Keratinocyte (primary cell): ENCODE measurements around the gene ACSM3. TPM values are rescaled to one million over a fixed set of nuclear protein-coding genes. Genes with fewer than 3 reads are reported as not detected.

Experiments used
- DNase-seq: peaks from one replicate; pipeline ENCODE4 v3.0.0-alpha.2; 2011; ENCODE audit warnings: low read depth, missing footprints, low spot score
- FAIRE-seq: peaks from 2 replicates; lab custom pipeline; 2011; peaks lifted over from hg19 to GRCh38; lab: Jason Lieb, UNC
- H2AFZ ChIP-seq: 2 replicates; pipeline ENCODE4 v1.6.0; 2012; ENCODE audit warnings: low read length, control low read depth, inconsistent platforms; ENCODE audit not compliant: control insufficient read depth
- H3K27ac ChIP-seq: 2 replicates; pipeline ENCODE4 v1.5.1; 2011; ENCODE audit warnings: low read length; ENCODE audit not compliant: control insufficient read depth, insufficient read depth
- H3K27me3 ChIP-seq: 3 replicates; pipeline ENCODE4 v1.6.0; 2011; ENCODE audit warnings: low read length; ENCODE audit not compliant: control insufficient read depth, insufficient read depth; ENCODE audit errors: extremely low read depth
- H3K36me3 ChIP-seq, 2 experiments: 2 replicates in 1 of 2; 3 replicates in 1 of 2; pipeline ENCODE4 v1.5.1; 2011; ENCODE audit warnings: low read length in 2 of 2, mild to moderate bottlenecking in 1 of 2; ENCODE audit not compliant: control insufficient read depth in 2 of 2, insufficient read depth in 2 of 2; ENCODE audit errors: extremely low read depth in 1 of 2
- H3K4me1 ChIP-seq: 3 replicates; pipeline ENCODE4 v1.5.1; 2011; ENCODE audit warnings: low read length; ENCODE audit not compliant: control insufficient read depth, insufficient read depth; ENCODE audit errors: extremely low read depth
- H3K4me2 ChIP-seq: 3 replicates; pipeline ENCODE4 v1.6.0; 2011; ENCODE audit warnings: low read depth, low read length; ENCODE audit not compliant: control insufficient read depth, insufficient read depth; ENCODE audit errors: extremely low read depth
- H3K4me3 ChIP-seq, 3 experiments: fragments of 200-600 bp in 1 of 3; sonication (generic) in 1 of 3; 2 replicates in 2 of 3; 3 replicates in 1 of 3; pipeline ENCODE4 v1.5.1; 2011 to 2016; ENCODE audit warnings: low read length in 3 of 3, mild to moderate bottlenecking in 3 of 3, control low read depth in 2 of 3, inconsistent platforms in 1 of 3, low read depth in 1 of 3, mixed read lengths in 1 of 3, mixed run types in 1 of 3, moderate library complexity in 1 of 3; ENCODE audit not compliant: control insufficient read depth in 2 of 3, insufficient read depth in 2 of 3; ENCODE audit errors: extremely low read depth in 1 of 3
- H3K79me2 ChIP-seq: 2 replicates; pipeline ENCODE4 v1.6.0; 2012; ENCODE audit warnings: low read length; ENCODE audit not compliant: control insufficient read depth, insufficient read depth
- H3K9ac ChIP-seq: 3 replicates; pipeline ENCODE4 v1.6.0; 2011; ENCODE audit warnings: low read length; ENCODE audit not compliant: control insufficient read depth, insufficient read depth; ENCODE audit errors: extremely low read depth
- H3K9me1 ChIP-seq: 3 replicates; pipeline ENCODE4 v1.6.0; 2011; ENCODE audit warnings: low read length; ENCODE audit not compliant: control insufficient read depth, insufficient read depth; ENCODE audit errors: extremely low read depth
- H3K9me3 ChIP-seq: 2 replicates; pipeline ENCODE4 v1.5.1; 2012; ENCODE audit warnings: low read depth, low read length; ENCODE audit not compliant: control insufficient read depth
- H4K20me1 ChIP-seq: 3 replicates; pipeline ENCODE4 v1.6.0; 2011; ENCODE audit warnings: low read length; ENCODE audit not compliant: control insufficient read depth, insufficient read depth; ENCODE audit errors: extremely low read depth
- EZH2 ChIP-seq: IDR thresholded peaks from one replicate; pipeline ENCODE4 v1.6.1; 2012; ENCODE audit warnings: inconsistent platforms, mild to moderate bottlenecking, low read length, moderate library complexity
- dilution Hi-C: fragments of 300-500 bp; cut with MboI; formaldehyde crosslinking; loops from one replicate; pipeline ENCODE4 v1.7.0; 2020; ENCODE audit warnings: low sequenced_read_pairs; ENCODE audit not compliant: extremely low pct_ligation_motif_present
- polyA plus RNA-seq, 5 experiments: library from polyadenylated mRNA; depleted of rRNA in 3 of 5; stranded (reverse) in 3 of 5; stranded (forward) in 1 of 5; unstranded in 1 of 5; fragments of >200 nt; gene quantifications; 1 replicate in 1 of 5; 2 replicates in 3 of 5; 3 replicates in 1 of 5; pipeline versions ENCODE4 v1.2.1 to v1.2.3, GENCODE V29; 2011 to 2012; ENCODE audit warnings: missing spikeins in 2 of 5, low read depth in 1 of 5, low replicate concordance in 1 of 5
- TF ChIP-seq, protein P1 (sequence below), 3 experiments: IDR thresholded peaks in 1 of 3; conservative IDR thresholded peaks in 1 of 3; optimal IDR thresholded peaks in 1 of 3; 2 replicates in 2 of 3; 3 replicates in 1 of 3; pipeline versions ENCODE3 to v1.5.1; 2011; ENCODE audit warnings: low read length in 3 of 3, mild to moderate bottlenecking in 3 of 3, moderate library complexity in 2 of 3, control low read depth in 1 of 3, inconsistent platforms in 1 of 3; ENCODE audit not compliant: insufficient read depth in 2 of 3; ENCODE audit errors: extremely low read depth in 1 of 3

The ACSM3 gene
- polyA plus RNA-seq, 1 donor (not counting 4 experiments of a cell fraction or from before 2014, with no cell fraction given), result 0.38 TPM

DNA sequence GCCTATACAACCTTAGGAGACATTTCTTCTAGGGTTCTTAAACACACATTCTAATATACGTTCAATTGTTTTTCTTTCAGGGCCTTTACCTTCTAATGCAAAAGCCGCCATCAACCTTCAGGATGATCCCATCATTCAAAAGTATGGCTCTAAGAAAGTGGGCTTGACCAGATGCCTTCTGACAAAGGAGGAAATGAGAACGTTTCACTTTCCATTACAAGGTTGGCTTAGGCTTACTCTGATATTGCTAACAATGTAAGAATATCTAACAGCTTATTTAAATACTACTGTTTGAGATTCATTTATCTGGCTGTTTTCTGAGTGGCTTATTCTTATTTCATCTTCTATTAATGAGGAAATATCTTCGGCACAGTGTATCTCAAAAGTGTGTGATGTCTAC is 57.9 kb downstream of the ACSM3 start:
- no peaks in the 10 kb centered on the region for H3K4me1 ChIP-seq
- no peaks in the 10 kb centered on the region for H3K9me3 ChIP-seq
- dilution Hi-C loops, result no loop called here
- FAIRE-seq, result no peak
- H3K9me1 ChIP-seq, result no peaks in the 10 kb centered on the region
- no peak for DNase-seq
- no peak overlapping the region for H3K4me2 ChIP-seq
- no peaks in the 10 kb centered on the region for H4K20me1 ChIP-seq
- TF ChIP-seq, protein P1, sequence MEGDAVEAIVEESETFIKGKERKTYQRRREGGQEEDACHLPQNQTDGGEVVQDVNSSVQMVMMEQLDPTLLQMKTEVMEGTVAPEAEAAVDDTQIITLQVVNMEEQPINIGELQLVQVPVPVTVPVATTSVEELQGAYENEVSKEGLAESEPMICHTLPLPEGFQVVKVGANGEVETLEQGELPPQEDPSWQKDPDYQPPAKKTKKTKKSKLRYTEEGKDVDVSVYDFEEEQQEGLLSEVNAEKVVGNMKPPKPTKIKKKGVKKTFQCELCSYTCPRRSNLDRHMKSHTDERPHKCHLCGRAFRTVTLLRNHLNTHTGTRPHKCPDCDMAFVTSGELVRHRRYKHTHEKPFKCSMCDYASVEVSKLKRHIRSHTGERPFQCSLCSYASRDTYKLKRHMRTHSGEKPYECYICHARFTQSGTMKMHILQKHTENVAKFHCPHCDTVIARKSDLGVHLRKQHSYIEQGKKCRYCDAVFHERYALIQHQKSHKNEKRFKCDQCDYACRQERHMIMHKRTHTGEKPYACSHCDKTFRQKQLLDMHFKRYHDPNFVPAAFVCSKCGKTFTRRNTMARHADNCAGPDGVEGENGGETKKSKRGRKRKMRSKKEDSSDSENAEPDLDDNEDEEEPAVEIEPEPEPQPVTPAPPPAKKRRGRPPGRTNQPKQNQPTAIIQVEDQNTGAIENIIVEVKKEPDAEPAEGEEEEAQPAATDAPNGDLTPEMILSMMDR (optimal IDR thresholded peaks at IDR 0.05 in 1 of 3, IDR thresholded peaks at IDR 0.05 in 1 of 3, conservative IDR thresholded peaks at IDR 0.05 in 1 of 3; ENCODE audit: extremely low read depth in 1 of 3, insufficient read depth in 2 of 3, low read length in 3 of 3), result no peak
- H2AFZ ChIP-seq, result no peak overlapping the region
- no peak overlapping the region for H3K27ac ChIP-seq
- H3K36me3 ChIP-seq, result peaks cover 1 to 3% of the 10 kb centered on the region in 2 experiments
- H3K27me3 ChIP-seq, result no peaks in the 10 kb centered on the region
- no peak overlapping the region for H3K9ac ChIP-seq
- H3K79me2 ChIP-seq, result no peaks in the 10 kb centered on the region
- H3K4me3 ChIP-seq, result no peak overlapping the region

DNA sequence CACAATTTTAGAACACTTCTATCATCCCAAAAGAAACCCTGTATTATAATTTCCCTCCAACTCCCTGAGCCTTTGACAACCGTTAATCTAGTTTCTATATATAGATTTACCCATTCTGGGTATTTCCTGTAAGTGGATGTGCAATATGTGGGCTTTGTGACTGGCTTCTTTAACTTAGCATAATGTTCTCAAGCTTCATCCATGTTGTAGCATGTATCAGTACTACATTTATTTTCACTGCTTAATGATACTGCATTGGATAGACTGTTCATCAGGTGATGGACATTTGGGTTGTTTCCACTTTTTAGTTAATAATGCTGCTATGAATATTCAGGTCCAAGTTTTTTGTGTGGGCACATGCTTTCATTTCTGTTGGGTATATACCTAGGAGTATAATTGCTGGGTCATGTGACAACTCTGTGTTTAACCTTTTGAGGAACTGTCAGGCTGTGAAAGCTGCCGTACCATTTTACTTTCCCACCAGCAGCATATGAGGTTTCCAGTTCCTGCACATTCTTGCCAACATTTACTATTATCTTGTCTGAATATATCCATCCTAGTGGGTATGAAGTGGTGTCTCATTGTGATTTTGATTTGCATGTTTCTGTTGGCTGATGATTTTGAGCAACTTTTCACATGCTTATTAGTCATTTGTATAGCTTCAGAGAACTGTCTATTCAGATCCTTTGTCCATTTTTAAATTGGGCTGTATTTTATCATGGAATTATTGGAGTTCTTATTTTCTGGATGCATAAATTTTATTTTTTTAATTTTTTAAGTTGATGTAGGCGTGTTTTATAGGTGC is 58.9 kb downstream of the ACSM3 start:
- H3K9me3 ChIP-seq, result no peaks in the 10 kb centered on the region
- H3K27ac ChIP-seq, result no peak overlapping the region
- H3K36me3 ChIP-seq, result peaks cover 1 to 5% of the 10 kb centered on the region in 2 experiments
- no peaks in the 10 kb centered on the region for H4K20me1 ChIP-seq
- H3K9me1 ChIP-seq, result no peaks in the 10 kb centered on the region
- TF ChIP-seq, protein P1 (optimal IDR thresholded peaks at IDR 0.05 in 1 of 3, IDR thresholded peaks at IDR 0.05 in 1 of 3, conservative IDR thresholded peaks at IDR 0.05 in 1 of 3; ENCODE audit: extremely low read depth in 1 of 3, insufficient read depth in 2 of 3, low read length in 3 of 3), result no peak
- TF ChIP-seq EZH2, result no peak
- H3K79me2 ChIP-seq, result no peaks in the 10 kb centered on the region
- H2AFZ ChIP-seq, result no peak overlapping the region
- no peak overlapping the region for H3K9ac ChIP-seq
- FAIRE-seq (no peak), DNase-seq (no peak)
- no peaks in the 10 kb centered on the region for H3K27me3 ChIP-seq
- dilution Hi-C loops, result no loop called here
- no peak overlapping the region for H3K4me2 ChIP-seq
- H3K4me3 ChIP-seq, result no peak overlapping the region
- no peaks in the 10 kb centered on the region for H3K4me1 ChIP-seq
